H1 (cell line): ENCODE results near the gene SLC8B1. TPM values are rescaled to one million over a fixed set of nuclear protein-coding genes. Genes with fewer than 3 reads are reported as not detected.

ENCODE experiments used
- CTCF ChIA-PET: fragments of 300-600 bp; sonication (Branson Sonifier 250); formaldehyde crosslinking; loops from one replicate; lab custom pipeline; 2021; ENCODE audit not compliant: partially characterized antibody; lab: Charles Lee
- POLR2A ChIA-PET: fragments of 300-600 bp; sonication (Branson Sonifier 250); formaldehyde crosslinking; loops from one replicate; lab custom pipeline; 2021; ENCODE audit warnings: inconsistent platforms; ENCODE audit not compliant: partially characterized antibody; lab: Charles Lee
- DNase-seq, 2 experiments: peaks; one replicate each; pipeline versions ENCODE4 v3.0.0 to v3.0.0-alpha.2; 2010 to 2022; ENCODE audit warnings: low spot score in 2 of 2, low read depth in 1 of 2, mixed read lengths in 1 of 2
- FAIRE-seq: peaks from 2 replicates; lab custom pipeline; 2011; peaks lifted over from hg19 to GRCh38; lab: Jason Lieb, UNC
- H2AFZ ChIP-seq: 2 replicates; pipeline ENCODE4 v1.8.1; 2012; ENCODE audit warnings: low read length, inconsistent platforms
- H2AK5ac ChIP-seq: 2 replicates; pipeline ENCODE4 v1.6.1; 2013; ENCODE audit warnings: low read depth, low read length
- H2BK120ac ChIP-seq: replicated peaks from 2 replicates; pipeline ENCODE3; 2013; ENCODE audit warnings: low read depth, low read length, inconsistent platforms
- H2BK12ac ChIP-seq: 2 replicates; pipeline ENCODE4 v1.6.1; 2013; ENCODE audit warnings: low read depth, low read length
- H2BK15ac ChIP-seq: 2 replicates; pipeline ENCODE4 v1.6.1; 2013; ENCODE audit warnings: low read length
- H2BK20ac ChIP-seq: 2 replicates; pipeline ENCODE4 v1.6.1; 2013; ENCODE audit warnings: low read length
- H2BK5ac ChIP-seq: 2 replicates; pipeline ENCODE4 v1.6.1; 2013; ENCODE audit warnings: low read depth, low read length
- H3K14ac ChIP-seq: 2 replicates; pipeline ENCODE4 v1.6.1; 2013; ENCODE audit warnings: inconsistent platforms; ENCODE audit not compliant: insufficient read length
- H3K18ac ChIP-seq: 2 replicates; pipeline ENCODE4 v1.6.1; 2013; ENCODE audit warnings: low read length; ENCODE audit errors: extremely low read depth
- H3K23ac ChIP-seq: 2 replicates; pipeline ENCODE4 v1.6.1; 2013; ENCODE audit warnings: inconsistent platforms; ENCODE audit not compliant: insufficient read length
- H3K23me2 ChIP-seq: 2 replicates; pipeline ENCODE4 v1.6.1; 2013; ENCODE audit warnings: low read depth, low read length
- H3K27ac ChIP-seq: 2 replicates; pipeline ENCODE4 v1.6.1; 2011; ENCODE audit warnings: low read depth, low read length, inconsistent platforms
- H3K27me3 ChIP-seq, 4 experiments: replicated peaks in 1 of 4; 1 replicate in 1 of 4; 2 replicates in 3 of 4; pipeline versions ENCODE4 v1.6.1 to v1.8.1; 2011 to 2013; ENCODE audit warnings: low read length in 3 of 4, mild to moderate bottlenecking in 3 of 4, inconsistent platforms in 2 of 4, mixed read lengths in 2 of 4, moderate library complexity in 1 of 4; ENCODE audit not compliant: control insufficient read depth in 3 of 4, insufficient read depth in 3 of 4; ENCODE audit errors: extremely low read depth in 1 of 4
- H3K36me3 ChIP-seq, 4 experiments: 2 replicates each; pipeline versions ENCODE4 v1.6.1 to v1.8.1; 2011 to 2013; ENCODE audit warnings: mild to moderate bottlenecking in 4 of 4, low read length in 3 of 4, moderate library complexity in 2 of 4, control low read depth in 1 of 4, inconsistent platforms in 1 of 4; ENCODE audit not compliant: insufficient read depth in 4 of 4, control insufficient read depth in 2 of 4
- H3K4ac ChIP-seq: replicated peaks from 2 replicates; pipeline ENCODE3; 2013; ENCODE audit warnings: low read length, low read depth, mixed read lengths, inconsistent platforms; ENCODE audit not compliant: insufficient read length
- H3K4me1 ChIP-seq, 4 experiments: replicated peaks in 1 of 4; 1 replicate in 1 of 4; 2 replicates in 3 of 4; pipeline versions ENCODE4 v1.6.1 to v1.8.1; 2011 to 2013; ENCODE audit warnings: low read length in 3 of 4, inconsistent platforms in 2 of 4, mixed read lengths in 1 of 4; ENCODE audit not compliant: insufficient read depth in 4 of 4, control insufficient read depth in 3 of 4
- H3K4me2 ChIP-seq, 2 experiments: 2 replicates each; pipeline versions ENCODE4 v1.6.1 to v1.8.1; 2011 to 2013; ENCODE audit warnings: low read depth in 2 of 2, low read length in 2 of 2, control low read depth in 1 of 2, inconsistent platforms in 1 of 2, mild to moderate bottlenecking in 1 of 2; ENCODE audit not compliant: insufficient read depth in 1 of 2
- H3K4me3 ChIP-seq, 4 experiments: fragments of 200-600, 300-600 bp in 1 of 4; sonication (generic), shearing (Covaris generic), sonication (Bioruptor Twin) in 1 of 4; 2 replicates each; pipeline versions ENCODE4 v1.5.1 to v1.8.1; 2011 to 2016; ENCODE audit warnings: low read length in 4 of 4, low read depth in 3 of 4, control low read depth in 2 of 4, inconsistent platforms in 2 of 4, mild to moderate bottlenecking in 2 of 4, mixed read lengths in 1 of 4, moderate library complexity in 1 of 4; ENCODE audit not compliant: insufficient read depth in 2 of 4; ENCODE audit errors: extremely low read depth in 1 of 4
- H3K56ac ChIP-seq: replicated peaks from 2 replicates; pipeline ENCODE3; 2013; ENCODE audit warnings: low read depth, mild to moderate bottlenecking, mixed read lengths, low read length, inconsistent platforms; ENCODE audit not compliant: insufficient read length
- H3K79me1 ChIP-seq: 2 replicates; pipeline ENCODE4 v1.6.1; 2013; ENCODE audit warnings: low read depth, low read length, control low read depth
- H3K79me2 ChIP-seq, 2 experiments: 2 replicates each; pipeline versions ENCODE4 v1.6.1 to v1.8.1; 2012 to 2013; ENCODE audit warnings: low read length in 2 of 2, mild to moderate bottlenecking in 2 of 2, inconsistent platforms in 1 of 2; ENCODE audit not compliant: insufficient read depth in 2 of 2, control insufficient read depth in 1 of 2
- H3K9ac ChIP-seq, 4 experiments: replicated peaks in 1 of 4; 1 replicate in 1 of 4; 2 replicates in 3 of 4; pipeline versions ENCODE4 v1.6.1 to v1.8.1; 2011 to 2013; ENCODE audit warnings: low read depth in 3 of 4, low read length in 3 of 4, control low read depth in 2 of 4, mild to moderate bottlenecking in 2 of 4, moderate library complexity in 2 of 4, inconsistent platforms in 1 of 4; ENCODE audit errors: extremely low read depth in 1 of 4
- H3K9me3 ChIP-seq, 2 experiments: 2 replicates each; pipeline versions ENCODE4 v1.6.1 to v1.8.1; 2012 to 2013; ENCODE audit warnings: mild to moderate bottlenecking in 2 of 2, moderate library complexity in 2 of 2, control low read depth in 1 of 2, inconsistent platforms in 1 of 2, low read depth in 1 of 2, low read length in 1 of 2, mixed read lengths in 1 of 2; ENCODE audit not compliant: insufficient read depth in 2 of 2
- H4K20me1 ChIP-seq, 2 experiments: replicated peaks in 1 of 2; 2 replicates each; pipeline versions ENCODE3 to v1.8.1; 2011 to 2013; ENCODE audit warnings: inconsistent platforms in 2 of 2, low read length in 2 of 2, mild to moderate bottlenecking in 1 of 2; ENCODE audit not compliant: insufficient read depth in 2 of 2, control insufficient read depth in 1 of 2
- H4K5ac ChIP-seq: 2 replicates; pipeline ENCODE4 v1.6.1; 2013; ENCODE audit warnings: low read length, low read depth, mixed read lengths, inconsistent platforms; ENCODE audit not compliant: insufficient read length
- H4K8ac ChIP-seq: 2 replicates; pipeline ENCODE4 v1.8.0; 2013; ENCODE audit warnings: mild to moderate bottlenecking, moderate library complexity, low read length, inconsistent platforms; ENCODE audit not compliant: insufficient read depth; ENCODE audit errors: extremely low read depth
- H4K91ac ChIP-seq: replicated peaks from 2 replicates; pipeline ENCODE3; 2013; ENCODE audit warnings: low read length, mixed read lengths, inconsistent platforms; ENCODE audit not compliant: insufficient read length
- WGBS, 2 experiments: shearing (Covaris generic) in 1 of 2; methylation state at CpG; one replicate each; pipeline versions ENCODE4 v1.1.6 to v1.1.7; 2013 to 2015; ENCODE audit warnings: low lambda C conversion rate in 2 of 2, mixed read lengths in 2 of 2, inconsistent platforms in 1 of 2, low coverage in 1 of 2, missing lambda C conversion rate in 1 of 2; ENCODE audit not compliant: insufficient replicate concordance in 2 of 2, insufficient coverage in 1 of 2, insufficient read length in 1 of 2; ENCODE audit errors: extremely low coverage in 1 of 2, missing lambda C conversion rate in 1 of 2; 5-methylcytosine and 5-hydroxymethylcytosine counted together
- polyA plus RNA-seq, 7 experiments: library from polyadenylated mRNA; depleted of rRNA in 3 of 7; stranded (reverse) in 5 of 7; unstranded in 2 of 7; fragments of >200 nt in 5 of 7; fragments of 200-250 nt in 2 of 7; gene quantifications; 1 replicate in 5 of 7; 2 replicates in 1 of 7; 4 replicates in 1 of 7; pipeline versions ENCODE4 v1.2.1 to v1.2.3, GENCODE V29; 2011 to 2013; ENCODE audit warnings: missing spikeins in 2 of 7, mixed read lengths in 2 of 7
- total RNA-seq: library from RNA; stranded (reverse); fragmentation: NEBNext Ultra II Directional; extraction: Animal tissue kit (Norgen Biotek cat#: 25700); gene quantifications from 2 replicates; pipeline ENCODE4 v1.2.1, GENCODE V29; 2021

Gene SLC8B1
- total and polyA plus RNA-seq, 2 of the 8 experiments (the other 6 are each of a cell fraction or from before 2014, with no cell fraction given) = 11.2 to 19.1 TPM

DNA sequence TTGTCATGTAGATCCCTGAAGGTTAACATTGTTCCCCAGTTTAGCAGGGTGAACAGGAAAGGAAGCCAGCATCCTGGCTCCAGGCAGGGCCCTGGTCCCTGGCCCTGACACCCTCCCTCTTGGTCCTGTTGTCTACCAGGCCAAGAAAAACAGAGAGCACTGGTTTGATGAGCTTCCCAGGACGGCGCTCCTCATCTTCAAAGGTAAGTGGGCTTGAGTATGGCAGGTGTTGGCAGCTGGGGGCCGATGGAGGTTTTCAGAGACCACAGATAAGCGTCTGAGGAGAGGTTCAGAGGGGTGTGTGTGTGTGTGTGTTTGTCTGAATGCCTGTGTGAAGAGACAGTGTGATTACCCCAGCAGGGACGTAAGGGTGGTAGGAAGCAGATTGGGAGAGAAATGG is 56.3 kb downstream of the SLC8B1 start:
- Histone ChIP-seq H2AK5ac (no peak overlapping the region), H3K9ac (no peak overlapping the region), H4K20me1 (peaks cover 0 to 2% of the 10 kb centered on the region in 2 experiments), H3K14ac (no peak overlapping the region), H3K56ac (no peak overlapping the region), H2BK5ac (no peak overlapping the region), H2BK12ac (no peak overlapping the region), H3K4me1 (no peaks in the 10 kb centered on the region), H3K79me2 (no peaks in the 10 kb centered on the region), H3K4me3 (no peak overlapping the region), H2AFZ (no peak overlapping the region), H2BK120ac (no peak overlapping the region), H3K4me2 (no peak overlapping the region), H4K5ac (no peak overlapping the region), H3K18ac (no peak overlapping the region), H3K23ac (no peak overlapping the region), H4K91ac (no peak overlapping the region), H3K27ac (no peak overlapping the region), H3K27me3 (no peaks in the 10 kb centered on the region), H3K4ac (no peak overlapping the region), H3K79me1 (no peaks in the 10 kb centered on the region), H3K23me2 (no peaks in the 10 kb centered on the region), H2BK20ac (no peak overlapping the region), H3K9me3 (no peaks in the 10 kb centered on the region), H3K36me3 (peaks cover 0 to 2% (median 0%) of the 10 kb centered on the region in 4 experiments; a peak in 2 of 8 replicates), H2BK15ac (no peak overlapping the region), H4K8ac (no peak overlapping the region)
- ChIA-PET POLR2A (interaction anchor here (1.3 kb wide), 1 partner anchor 12 kb away, joined by 3 read pairs; no protein-coding TSS in a partner anchor), CTCF (interaction anchor here (1.0 to 1.5 kb wide), 2 partner anchors 10 to 18 kb away, joined by 3 read pairs; no protein-coding TSS in a partner anchor)
- no peak for FAIRE-seq
- DNase-seq = no peak
- 94% methylated on average over 5 of the region's 5 CpGs; no CpG with 5 or more reads in 1 of the 2 experiments for WGBS, 2 experiments
